GM18526 (cell line): ENCODE measurements around the gene FOXP1.

Experiments used
- POLR2A ChIP-seq: IDR thresholded peaks from 3 replicates; pipeline ENCODE4 v1.6.1; 2011; ENCODE audit not compliant: insufficient read length; ENCODE audit errors: extremely low read depth

Gene FOXP1

GRCh38 chr3:71559578-71560162 is 23.9 kb downstream of the FOXP1 start:
- no peak for TF ChIP-seq POLR2A

GRCh38 chr3:71559021-71559420 is 24.5 kb downstream of the FOXP1 start:
- no peak for TF ChIP-seq POLR2A

- TF ChIP-seq POLR2A = no peak
These were observed 28.9 kb downstream of the FOXP1 start for GRCh38 chr3:71554649-71555048.

GRCh38 chr3:71551311-71551919 is 32.1 kb downstream of the FOXP1 start:
- no peak for TF ChIP-seq POLR2A

GRCh38 chr3:71549951-71550350 is 33.6 kb downstream of the FOXP1 start:
- no peak for TF ChIP-seq POLR2A

- TF ChIP-seq POLR2A = no peak
These were observed 34.7 kb downstream of the FOXP1 start for GRCh38 chr3:71548705-71549384.

GRCh38 chr3:71547249-71548198 is 36.0 kb downstream of the FOXP1 start:
- no peak for TF ChIP-seq POLR2A

- TF ChIP-seq POLR2A = no peak
These were observed 36.7 kb downstream of the FOXP1 start for GRCh38 chr3:71546821-71547220.

GRCh38 chr3:71545330-71545729 is 38.2 kb downstream of the FOXP1 start:
- TF ChIP-seq POLR2A = no peak

- no peak for TF ChIP-seq POLR2A
These were observed 40.0 kb downstream of the FOXP1 start for GRCh38 chr3:71543371-71544016.

- no peak for TF ChIP-seq POLR2A
These were observed 40.8 kb downstream of the FOXP1 start for GRCh38 chr3:71542521-71543370.

GRCh38 chr3:71541313-71541712 is 42.2 kb downstream of the FOXP1 start:
- no peak for TF ChIP-seq POLR2A

GRCh38 chr3:71537211-71537611 is 46.3 kb downstream of the FOXP1 start:
- no peak for TF ChIP-seq POLR2A

GRCh38 chr3:71536376-71536965 is 47.1 kb downstream of the FOXP1 start:
- no peak for TF ChIP-seq POLR2A
